ENCODE data around the gene MKX. TPM values are rescaled to one million over a fixed set of nuclear protein-coding genes. Genes with fewer than 3 reads are reported as not detected.

MKX gene
- total RNA-seq, 1 experiment from 2014 or later = 0.10 TPM

DNA sequence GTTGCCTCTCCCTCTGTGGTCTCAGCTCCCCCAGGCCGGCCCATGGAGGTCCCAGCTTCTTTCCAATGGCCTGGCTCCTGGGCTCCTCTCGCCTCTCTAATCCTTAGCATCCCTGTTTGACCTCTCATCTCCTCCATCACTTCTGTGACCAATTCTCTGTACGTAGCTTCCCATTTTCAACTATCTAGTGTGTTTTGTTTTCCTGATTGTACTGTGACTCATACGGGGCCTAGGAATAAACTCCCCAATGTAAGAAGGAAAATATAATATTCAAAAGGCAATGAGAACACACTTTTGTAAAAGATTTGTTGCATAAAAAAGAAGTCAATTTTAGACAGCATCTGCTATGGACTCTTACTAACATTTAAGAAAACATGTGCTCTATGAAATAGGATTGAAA, 90.3 kb downstream of the MKX start:
- no peak for DNase-seq (ENCODE audit: low read depth)

DNA sequence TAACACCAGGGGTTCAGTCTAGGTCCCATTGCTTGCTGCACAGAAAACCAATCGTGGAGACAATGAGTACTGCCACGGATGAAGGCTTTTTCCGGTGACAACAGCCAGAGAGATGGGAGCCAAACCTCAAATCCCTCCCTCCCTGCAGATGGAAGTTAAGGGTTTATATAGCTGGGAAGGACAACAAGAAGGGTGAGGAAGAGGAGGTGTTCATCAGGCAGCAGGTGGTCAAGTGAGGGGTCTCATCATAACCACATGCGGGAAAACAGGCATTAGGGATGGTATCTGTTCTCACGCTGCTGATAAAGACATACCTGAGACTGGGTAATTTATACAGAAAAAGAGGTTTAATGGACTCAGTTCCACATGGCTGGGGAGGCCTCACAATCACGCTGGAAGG, 91.3 kb downstream of the MKX start:
- no peak for DNase-seq (ENCODE audit: low read depth)

DNA sequence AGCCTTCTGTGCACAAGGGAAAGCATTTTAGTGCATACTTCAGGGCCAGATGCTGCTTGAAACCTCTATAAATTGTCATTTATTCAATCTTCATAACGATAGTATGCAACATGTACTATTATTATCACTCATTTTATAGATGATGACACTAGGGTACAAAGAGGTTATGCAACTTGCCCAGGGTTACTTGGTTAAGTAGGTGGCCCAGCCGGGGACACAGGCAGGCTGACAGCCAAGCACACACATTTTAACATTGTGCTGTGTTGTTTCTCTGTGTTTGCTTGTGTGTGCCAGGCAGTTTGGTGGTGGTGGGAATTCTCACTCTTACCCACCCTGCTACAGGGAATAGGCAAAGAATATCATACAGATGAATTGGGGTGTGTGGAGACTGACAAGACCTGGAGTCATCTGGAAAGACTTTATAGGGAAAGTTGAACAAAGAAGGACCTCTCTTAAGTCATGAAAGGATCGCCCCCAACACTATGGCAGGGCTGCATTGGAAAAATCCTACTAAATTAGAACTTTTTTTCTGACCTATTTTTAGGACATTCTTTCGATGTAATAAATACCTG, 98.9 kb downstream of the MKX start:
- DNase-seq (ENCODE audit: low read depth) = no peak

DNA sequence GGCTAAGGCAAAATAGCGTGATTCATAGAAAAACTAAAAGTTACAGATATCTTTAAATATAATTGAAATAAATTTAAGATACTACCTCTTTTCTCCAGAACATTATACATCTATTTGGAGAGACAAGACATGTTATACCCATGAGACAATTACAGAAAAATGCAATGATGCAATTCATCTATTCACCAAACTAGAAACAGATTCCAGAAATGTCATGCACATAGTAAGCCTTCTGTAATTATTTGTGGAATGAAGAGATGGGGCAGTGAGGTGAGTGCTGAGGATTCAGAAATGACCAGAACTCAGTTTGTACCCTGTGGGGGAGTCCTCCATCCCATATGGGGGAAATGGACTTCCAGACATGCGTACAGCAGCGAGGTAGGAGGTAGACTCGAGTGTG, 99.4 kb downstream of the MKX start:
- no peak for DNase-seq (ENCODE audit: low read depth)

DNA sequence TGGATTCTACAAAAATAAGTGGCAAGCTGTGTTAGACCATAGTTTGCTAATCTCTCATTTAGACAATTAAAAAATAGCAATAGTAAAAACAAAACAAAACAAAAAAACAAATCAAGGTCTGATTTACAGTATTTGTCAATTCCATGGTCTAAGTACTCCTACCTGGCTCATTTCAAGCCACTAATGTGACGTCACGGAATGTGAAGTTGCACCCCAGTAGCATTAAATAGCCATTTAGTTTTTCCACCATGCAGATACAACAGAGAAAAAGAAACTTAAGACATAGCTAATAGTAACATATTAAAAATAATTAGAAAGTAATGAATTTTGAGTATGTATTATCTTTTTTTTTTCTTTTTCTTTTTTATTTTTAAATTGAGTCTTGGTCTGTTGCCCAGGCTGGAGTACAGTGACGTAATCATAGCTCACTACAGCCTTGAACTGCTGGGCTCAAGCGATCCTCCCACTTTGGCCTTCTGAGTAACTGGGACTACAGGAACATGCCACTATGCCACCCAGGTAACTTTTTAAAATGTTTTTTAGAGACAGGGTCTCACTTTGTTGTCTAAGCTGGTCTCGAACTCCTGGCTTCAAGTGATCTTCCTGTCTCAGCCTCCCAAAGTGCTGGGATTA, 101.2 kb downstream of the MKX start:
- DNase-seq (ENCODE audit: low read depth) = no peak

DNA sequence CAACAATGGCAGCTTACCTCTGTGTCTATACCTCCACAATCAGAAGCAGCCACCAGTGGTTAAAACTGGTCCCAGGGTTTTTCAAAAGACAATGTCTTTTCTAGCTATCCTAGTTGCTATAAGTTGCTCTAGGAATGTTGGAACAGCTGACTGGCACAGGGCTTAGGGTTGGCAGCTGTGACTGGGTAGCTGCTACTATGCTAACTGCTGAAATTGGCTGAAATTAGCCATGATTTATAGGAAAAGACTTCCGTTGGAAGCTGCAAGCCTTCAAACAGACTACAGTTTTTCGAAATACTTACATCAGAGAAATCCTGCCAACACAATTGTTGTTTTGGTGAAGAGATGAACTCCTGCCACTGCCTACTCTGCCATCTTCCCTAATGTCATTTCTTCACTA, 102.3 kb downstream of the MKX start:
- no peak for DNase-seq (ENCODE audit: low read depth)

DNA sequence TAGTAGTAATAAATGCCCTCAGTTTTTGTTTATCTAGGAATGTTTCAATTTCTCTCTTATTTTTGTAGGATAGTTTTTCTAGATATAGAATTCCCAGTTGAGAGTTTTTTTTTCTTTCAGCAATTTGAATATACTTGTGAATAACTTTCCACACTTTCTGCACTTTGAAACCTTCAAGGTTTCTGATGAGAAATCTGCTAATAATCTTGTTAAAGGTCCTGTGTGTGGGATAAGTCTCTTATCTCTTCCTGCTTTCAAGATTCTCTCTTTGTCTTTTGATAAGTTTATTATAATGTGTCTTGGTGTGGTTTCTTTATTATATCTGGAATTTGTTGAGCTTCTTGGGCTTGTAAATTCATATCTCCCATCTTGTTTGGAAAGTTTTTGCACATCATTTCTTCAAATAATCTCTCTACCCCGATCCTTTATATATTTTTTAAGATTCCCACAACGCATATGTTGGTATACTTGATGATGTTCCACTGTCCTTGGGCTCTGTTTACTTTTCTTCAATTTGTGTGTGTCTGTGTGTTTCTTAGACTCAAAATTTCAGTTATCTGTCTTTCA, 103.5 kb downstream of the MKX start:
- DNase-seq (ENCODE audit: low read depth) = no peak

DNA sequence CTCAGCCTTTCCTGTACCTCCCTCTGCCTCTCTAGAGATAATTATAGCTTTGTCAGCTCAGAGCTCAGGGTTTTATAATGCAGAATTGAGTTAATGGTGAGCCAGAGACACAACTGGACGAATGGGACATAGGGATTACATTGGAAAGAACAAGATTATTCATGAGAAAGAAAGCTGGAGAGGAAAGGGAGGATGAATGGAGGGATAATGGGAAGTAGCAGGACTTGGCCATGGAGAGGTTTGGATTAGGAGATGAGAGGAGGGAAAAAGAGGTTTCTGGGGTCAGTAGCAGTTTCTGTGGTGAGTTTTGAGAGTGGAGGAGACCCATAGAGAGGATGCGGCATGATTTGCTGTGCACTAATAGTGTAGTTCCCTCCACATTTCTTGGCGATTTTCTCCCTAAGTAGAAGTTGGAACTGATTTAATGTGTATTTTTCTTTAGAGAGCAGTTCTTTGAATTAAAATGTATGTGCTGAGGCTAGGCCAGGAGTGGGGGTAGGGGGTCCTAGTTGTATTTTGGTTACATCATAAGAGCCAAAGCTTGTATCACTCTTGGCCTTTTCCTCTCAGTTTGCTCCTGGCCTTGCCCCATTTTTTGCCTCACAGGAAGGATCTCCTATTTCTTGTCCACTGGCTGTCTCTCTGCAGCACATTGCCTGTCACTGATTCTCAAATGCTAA, 107.4 kb downstream of the MKX start:
- DNase-seq (ENCODE audit: low read depth) = no peak

DNA sequence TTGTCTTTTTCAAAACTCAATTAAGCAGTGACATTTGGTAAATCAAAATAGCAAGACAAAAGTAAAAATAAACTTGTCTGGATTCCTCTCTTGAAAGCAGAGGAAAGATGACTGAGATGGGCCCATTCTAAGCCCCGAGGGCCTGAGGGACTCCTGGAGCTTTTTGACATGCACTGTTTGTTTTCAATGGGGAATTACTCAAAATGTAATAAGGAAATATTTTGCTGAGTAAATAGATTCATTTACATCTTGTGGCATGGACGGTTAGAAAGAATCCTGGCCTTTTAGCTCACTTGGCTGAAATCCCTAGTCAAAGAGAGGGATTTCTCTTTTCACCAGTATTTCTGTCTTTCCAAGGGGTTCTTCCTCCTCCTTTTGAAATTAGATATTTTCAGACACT, 108.0 kb downstream of the MKX start:
- DNase-seq (ENCODE audit: low read depth) = no peak

DNA sequence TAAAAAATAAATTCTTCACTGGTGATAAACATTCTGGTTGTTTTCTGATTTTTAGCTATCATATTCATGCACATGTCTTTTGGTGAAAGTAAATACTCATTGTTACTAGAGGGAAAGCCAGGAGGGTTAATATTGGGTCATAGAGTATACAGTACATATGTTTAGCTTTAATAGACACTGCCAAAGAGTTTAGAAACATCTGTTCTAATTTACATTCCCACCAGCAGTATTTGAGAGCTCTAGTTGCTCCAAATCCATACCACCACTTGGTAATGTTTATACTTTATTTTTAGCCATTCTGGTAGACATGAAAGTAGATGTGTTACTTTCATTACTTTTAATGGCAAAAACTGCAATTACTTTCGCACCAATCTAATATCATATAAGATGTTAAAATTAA, 108.8 kb downstream of the MKX start:
- no peak for DNase-seq (ENCODE audit: low read depth)

DNA sequence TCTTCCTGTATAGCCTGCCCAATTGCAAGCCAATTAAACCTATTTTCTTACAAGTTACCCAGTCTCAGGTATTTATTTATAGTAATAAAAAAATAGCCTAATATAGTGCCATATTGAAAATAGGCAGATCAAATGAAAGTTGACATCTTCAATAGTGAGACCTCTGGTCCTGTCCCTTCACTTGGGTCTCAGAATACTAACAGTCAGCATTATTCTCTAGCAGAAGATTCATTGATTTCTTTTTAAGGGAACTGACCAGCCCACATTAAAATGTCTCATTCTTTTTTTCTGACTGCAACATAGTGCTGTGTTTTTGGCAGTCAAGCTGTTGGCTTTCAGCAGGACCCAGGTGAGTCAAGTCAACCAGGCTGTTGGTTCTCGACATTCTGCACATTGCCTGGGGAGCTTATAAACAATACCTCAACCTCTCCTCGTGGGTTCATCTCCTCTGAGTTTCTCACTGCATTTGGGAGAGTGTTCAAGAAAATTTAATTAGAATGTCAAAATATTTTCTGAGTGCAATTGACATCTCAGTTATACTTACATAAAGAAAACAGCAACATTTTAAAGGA, 109.8 kb downstream of the MKX start:
- no peak for DNase-seq (ENCODE audit: low read depth)

DNA sequence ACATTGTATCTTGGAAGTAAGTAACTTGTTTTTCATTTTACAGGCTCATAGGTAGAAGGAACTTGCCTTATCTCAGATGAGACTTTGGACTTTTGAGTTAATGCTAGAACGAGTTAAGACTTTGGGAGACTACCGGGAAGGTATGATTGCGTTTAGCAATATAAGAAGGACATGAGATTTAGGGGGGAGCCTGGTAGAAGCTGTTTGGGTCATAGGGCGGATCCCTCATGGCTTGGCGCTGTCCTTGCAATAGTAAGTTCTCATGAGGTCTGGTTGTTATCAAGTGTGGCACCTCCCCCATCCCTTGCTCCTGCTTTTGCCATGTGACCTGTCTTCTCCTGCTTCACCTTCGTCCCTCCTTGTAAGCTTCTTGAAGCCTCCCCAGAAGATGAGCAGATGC, 110.3 kb downstream of the MKX start:
- no peak for DNase-seq (ENCODE audit: low read depth)

DNA sequence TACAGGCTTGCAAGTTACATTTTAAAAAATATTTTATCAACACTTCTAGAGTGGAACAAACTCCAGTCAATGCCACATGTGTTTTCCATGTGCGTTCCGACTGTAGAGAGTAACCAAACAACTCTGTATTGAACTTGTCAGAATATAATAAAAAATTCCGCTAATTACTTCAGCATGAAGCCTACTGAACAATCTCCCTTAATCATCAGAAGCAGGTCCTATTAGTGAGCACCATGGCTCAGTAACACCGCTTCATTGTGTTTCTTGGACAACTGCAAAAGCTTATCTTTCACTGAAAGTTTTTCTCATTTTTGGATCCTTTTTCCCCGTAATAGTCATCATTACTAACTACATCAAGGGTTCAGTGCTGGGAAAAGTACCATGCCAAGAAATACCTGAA, 117.0 kb downstream of the MKX start:
- DNase-seq (ENCODE audit: low read depth) = no peak

DNA sequence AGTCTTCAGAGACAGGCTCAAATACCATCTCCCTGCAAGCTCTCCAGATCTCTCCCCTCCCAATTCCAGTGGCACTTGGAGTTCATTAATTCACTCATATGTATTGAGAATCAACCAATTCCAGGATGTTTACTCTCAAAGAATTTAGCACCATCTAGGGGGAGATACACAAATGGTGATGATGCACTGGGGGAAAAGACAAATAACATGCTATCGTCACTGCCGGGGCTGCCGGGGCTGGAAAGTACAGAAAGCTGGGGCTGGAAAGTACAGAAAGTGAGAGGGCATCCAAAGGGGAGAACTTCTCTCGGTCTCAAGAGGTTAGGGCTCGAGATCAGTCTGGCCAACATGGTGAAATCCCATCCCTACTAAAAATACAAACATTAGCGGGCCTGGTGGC, 118.7 kb downstream of the MKX start:
- no peak for DNase-seq (ENCODE audit: low read depth)

DNA sequence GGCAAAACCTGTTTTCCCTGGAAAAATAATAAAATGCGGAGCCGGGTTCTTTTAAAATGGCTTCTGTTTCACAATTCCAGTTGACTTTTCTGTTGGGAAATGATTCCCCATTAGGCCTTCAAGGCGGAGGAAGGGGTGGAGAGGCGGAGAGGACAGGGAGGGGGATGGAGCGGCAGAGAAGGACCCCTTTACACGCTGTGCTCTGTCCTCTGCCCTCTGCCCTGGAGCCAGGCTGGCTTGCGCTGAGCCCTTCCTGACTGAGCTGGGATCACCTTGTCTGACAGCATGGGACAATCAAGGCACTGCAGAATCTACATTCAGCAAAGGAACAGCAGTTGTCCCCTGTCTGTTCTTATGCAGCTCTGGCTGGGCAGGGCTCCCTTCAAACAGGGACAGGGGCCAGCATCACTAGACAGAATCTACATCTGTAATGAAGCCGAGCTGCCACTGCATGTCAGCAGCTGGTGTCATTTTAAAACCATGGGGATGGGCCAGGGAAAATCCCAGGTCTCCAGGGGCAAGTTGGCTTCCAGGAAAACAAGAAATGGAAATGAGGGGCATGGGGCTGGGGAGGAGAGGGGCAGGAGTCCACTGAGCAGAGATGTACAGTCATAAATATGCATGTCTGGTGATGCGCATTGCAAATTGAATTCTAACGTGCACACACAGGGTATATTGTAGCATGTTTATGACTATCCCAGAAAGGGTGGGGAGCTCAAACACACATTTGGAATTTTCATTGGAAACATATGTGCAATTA, 120.0 kb downstream of the MKX start:
- DNase-seq (ENCODE audit: low read depth) = no peak

DNA sequence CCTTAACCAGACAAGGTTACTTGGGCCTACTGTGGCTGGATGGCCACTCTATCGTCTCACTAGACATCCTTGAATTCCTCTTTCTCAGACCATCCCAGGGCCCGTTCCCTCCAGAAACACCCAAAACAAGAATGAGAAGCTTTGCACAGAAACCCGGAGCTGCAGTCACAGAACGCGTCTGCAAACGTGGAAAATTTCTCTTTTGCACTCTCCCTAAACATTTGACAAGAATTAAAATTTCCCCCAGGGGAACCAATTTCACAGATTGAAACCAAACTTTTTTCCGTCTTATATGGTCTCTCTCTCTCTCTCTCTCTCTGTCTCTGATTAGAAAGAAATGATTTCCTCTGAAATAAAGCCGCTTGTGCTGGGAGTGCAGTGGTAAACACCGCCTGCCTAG, 120.7 kb downstream of the MKX start:
- no peak for DNase-seq (ENCODE audit: low read depth)

Small RNA genes lying within 50 kb of the gene (small RNA-seq; reads per million reads assigned to genes)
- not detected for gene RN7SKP132

Other genes with a start within 250 kb of the MKX start
- 24.6 and 40.2 TPM in 2 replicates for gene RAB18, start 241.5 kb downstream of the MKX start, total RNA-seq (2014; rRNA removed; shearing (Covaris generic))

All from HT1080 (cell line).